ENCODE results near the gene CAPN7. TPM values are rescaled to one million over a fixed set of nuclear protein-coding genes. Genes with fewer than 3 reads are reported as not detected.
A peak's percentile ranks its signal among the peaks of the same experiment; 100 is the strongest.

The CAPN7 gene
- total RNA-seq, 3 donors from 2014 or later: 79.0 to 112 (median 91.4) TPM

DNA sequence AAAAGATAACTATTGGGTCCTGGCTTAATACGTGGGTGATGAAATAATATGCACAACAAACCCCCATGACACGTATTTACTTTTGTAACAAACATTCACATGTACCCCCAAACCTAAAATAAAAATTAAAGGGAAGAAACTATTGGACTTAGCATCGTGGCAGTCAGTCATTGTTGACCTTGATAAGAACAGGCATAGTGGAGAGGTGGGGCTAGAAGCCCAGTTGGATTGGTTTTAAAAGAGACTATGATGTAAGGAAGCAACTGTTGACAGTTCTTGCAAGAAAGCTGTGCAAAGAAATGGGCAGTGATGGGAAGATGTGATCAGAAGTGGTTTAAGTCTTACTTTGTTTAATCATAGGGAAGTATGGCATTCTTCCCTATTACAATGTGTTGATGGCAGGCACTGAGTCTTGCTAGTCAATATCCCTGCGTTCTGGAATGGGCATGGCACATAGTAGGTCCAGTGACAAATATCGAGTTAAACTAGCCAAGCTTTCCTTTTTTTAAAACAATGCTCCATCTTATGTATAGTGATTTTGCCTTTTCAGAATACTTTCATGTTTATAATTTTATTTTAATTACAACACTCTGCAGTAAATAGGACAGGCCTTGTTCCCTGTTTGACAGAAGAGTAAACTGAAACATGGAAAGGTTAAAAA, 37.9 kb downstream of the CAPN7 start:
- Histone ChIP-seq H3K27ac (no peak overlapping the region), H3K36me3 (peaks cover 11% of the 10 kb centered on the region), H3K4me3 (no peak overlapping the region), H3K9me3 (no peaks in the 10 kb centered on the region), H3K27me3 (no peaks in the 10 kb centered on the region), H3K4me1 (no peaks in the 10 kb centered on the region)
- no peak for DNase-seq (ENCODE audit: low spot score in 2 of 2)
- TF ChIP-seq, protein P1, sequence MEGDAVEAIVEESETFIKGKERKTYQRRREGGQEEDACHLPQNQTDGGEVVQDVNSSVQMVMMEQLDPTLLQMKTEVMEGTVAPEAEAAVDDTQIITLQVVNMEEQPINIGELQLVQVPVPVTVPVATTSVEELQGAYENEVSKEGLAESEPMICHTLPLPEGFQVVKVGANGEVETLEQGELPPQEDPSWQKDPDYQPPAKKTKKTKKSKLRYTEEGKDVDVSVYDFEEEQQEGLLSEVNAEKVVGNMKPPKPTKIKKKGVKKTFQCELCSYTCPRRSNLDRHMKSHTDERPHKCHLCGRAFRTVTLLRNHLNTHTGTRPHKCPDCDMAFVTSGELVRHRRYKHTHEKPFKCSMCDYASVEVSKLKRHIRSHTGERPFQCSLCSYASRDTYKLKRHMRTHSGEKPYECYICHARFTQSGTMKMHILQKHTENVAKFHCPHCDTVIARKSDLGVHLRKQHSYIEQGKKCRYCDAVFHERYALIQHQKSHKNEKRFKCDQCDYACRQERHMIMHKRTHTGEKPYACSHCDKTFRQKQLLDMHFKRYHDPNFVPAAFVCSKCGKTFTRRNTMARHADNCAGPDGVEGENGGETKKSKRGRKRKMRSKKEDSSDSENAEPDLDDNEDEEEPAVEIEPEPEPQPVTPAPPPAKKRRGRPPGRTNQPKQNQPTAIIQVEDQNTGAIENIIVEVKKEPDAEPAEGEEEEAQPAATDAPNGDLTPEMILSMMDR (IDR thresholded peaks at IDR 0.05): no peak
- TF ChIP-seq POLR2A (IDR thresholded peaks at IDR 0.05) (no peak), POLR2AphosphoS5 (IDR thresholded peaks at IDR 0.05) (no peak)
- intact Hi-C loops (cut with DNase I; ENCODE audit: low total_unique reads): no loop called here

DNA sequence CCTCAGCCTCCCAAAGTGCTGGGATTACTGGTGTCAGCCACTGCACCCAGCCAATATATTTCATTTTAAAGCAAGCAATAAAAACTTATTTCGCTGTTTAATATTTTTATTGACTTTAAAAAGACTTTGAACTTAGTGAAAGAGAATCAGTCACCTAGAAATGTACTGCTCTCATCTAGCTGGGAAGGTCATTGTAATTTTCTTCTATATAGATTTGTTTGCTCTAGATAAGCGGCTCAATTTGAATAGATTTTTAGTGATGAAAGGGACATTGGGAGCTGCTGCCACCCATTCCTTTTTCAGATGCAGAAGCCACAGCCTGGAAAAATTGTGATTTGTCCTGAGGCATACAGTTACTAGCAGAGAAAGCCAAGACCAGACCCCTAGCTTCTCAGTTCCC, 40.1 kb downstream of the CAPN7 start:
- Histone ChIP-seq H3K36me3 (peaks cover 16% of the 10 kb centered on the region), H3K9me3 (no peaks in the 10 kb centered on the region), H3K4me3 (no peak overlapping the region), H3K4me1 (no peaks in the 10 kb centered on the region), H3K27ac (no peak overlapping the region), H3K27me3 (no peaks in the 10 kb centered on the region)
- intact Hi-C loops (cut with DNase I; ENCODE audit: low total_unique reads): no loop called here
- no peak for TF ChIP-seq POLR2AphosphoS5 (IDR thresholded peaks at IDR 0.05)
- TF ChIP-seq POLR2A (IDR thresholded peaks at IDR 0.05): no peak
- TF ChIP-seq, protein P1 (IDR thresholded peaks at IDR 0.05): no peak
- no peak for DNase-seq (ENCODE audit: low spot score in 2 of 2)

DNA sequence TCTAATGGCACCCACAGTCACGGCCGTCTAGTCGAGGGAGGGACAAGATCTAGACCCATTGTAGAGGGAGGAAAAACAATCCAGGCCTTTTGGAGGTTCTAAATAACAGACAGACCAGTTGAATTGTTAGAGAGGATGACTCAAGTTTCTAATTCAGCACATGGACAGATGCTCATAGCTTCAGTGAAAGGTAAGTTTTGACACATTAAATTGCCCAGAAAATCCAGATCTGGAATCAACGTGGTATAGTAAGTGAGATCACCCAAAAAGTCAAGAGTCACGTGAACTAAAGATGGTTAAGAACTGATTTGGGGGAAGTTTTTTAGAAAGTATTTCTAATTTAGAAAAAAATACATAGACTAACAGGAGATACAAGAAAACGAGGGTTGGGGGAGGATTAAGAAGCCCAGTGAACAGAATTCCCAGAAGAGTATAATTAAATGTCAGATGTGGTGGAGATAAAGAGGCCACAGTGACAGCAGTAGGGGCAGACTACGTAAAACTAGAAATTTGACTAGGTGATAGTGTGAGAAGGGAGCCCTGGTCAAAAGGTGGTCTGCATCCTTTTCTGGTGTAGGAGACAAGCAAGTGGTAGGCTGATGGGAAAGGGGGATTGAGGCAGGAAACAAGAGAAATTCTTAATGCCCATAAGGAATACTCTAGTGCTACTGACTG, 47.1 kb downstream of the CAPN7 start:
- TF ChIP-seq POLR2AphosphoS5 (IDR thresholded peaks at IDR 0.05) (no peak), POLR2A (IDR thresholded peaks at IDR 0.05) (no peak)
- TF ChIP-seq, protein P1 (IDR thresholded peaks at IDR 0.05): no peak
- Histone ChIP-seq H3K9me3 (no peaks in the 10 kb centered on the region), H3K4me1 (peaks cover 0 to 3% of the 10 kb centered on the region in 2 donors), H3K27me3 (no peaks in the 10 kb centered on the region), H3K27ac (peak overlapping the region in 1 of 2 donors; percentile 6), H3K36me3 (peaks cover 5% of the 10 kb centered on the region), H3K4me3 (no peak overlapping the region)
- no peak for DNase-seq (ENCODE audit: low spot score in 2 of 2)
- intact Hi-C loops (cut with DNase I; ENCODE audit: low total_unique reads): no loop called here

DNA sequence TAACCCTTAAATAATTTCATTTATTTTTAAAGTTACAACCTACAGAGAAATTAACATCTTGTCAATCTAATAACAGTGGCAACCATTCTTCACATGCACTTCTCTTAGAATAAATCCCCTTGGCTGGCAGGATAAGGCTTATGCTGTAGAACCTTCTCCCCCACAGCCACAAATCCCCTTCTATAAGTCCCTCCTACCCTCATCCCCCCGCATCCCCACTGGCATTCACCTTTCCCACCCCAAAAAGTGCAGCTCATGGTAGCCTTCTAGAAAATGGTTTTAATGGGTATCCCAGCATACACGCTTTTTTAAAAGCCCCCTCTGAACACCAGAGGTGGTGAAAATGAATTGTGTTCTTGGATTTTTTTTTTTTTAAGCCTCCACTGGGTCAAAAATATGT, 49.2 kb downstream of the CAPN7 start:
- Histone ChIP-seq H3K27ac (no peak overlapping the region), H3K36me3 (no peaks in the 10 kb centered on the region), H3K4me3 (no peak overlapping the region), H3K27me3 (no peaks in the 10 kb centered on the region), H3K9me3 (no peaks in the 10 kb centered on the region), H3K4me1 (peaks cover 0 to 3% of the 10 kb centered on the region in 2 donors)
- TF ChIP-seq POLR2AphosphoS5 (IDR thresholded peaks at IDR 0.05) (no peak), POLR2A (IDR thresholded peaks at IDR 0.05) (no peak)
- TF ChIP-seq, protein P1 (IDR thresholded peaks at IDR 0.05): no peak
- no peak for DNase-seq (ENCODE audit: low spot score in 2 of 2)
- intact Hi-C loops (cut with DNase I; ENCODE audit: low total_unique reads): loop anchor here (5.0 kb wide), 1 partner anchor 742 kb away; no protein-coding TSS in a partner anchor

DNA sequence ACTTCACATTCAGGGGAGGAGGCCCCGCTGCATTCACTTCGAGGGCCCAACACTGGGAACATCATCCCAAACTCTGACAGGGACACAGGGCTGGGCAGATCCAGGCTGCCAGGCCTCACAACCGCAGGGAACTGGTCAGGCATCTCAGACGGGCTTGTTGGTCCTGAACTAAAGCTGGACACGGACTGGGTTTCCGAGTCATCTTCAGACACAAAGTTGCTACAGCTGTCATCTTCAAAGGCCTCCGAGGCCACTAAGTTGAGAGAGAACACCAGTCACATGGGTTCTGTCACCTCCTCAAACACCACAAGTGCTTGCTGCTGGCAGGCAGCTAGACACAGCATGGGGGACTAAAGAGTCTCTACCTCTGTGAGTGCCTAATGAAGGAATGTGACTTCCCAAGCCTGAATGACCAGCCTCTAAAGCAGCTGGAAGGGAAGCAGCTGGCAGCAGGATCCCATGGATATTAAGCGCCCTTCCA, 50.9 kb downstream of the CAPN7 start:
- Histone ChIP-seq H3K27me3 (no peaks in the 10 kb centered on the region), H3K27ac (peak overlapping the region in 1 of 2 donors; percentile 56), H3K9me3 (no peaks in the 10 kb centered on the region), H3K4me1 (peaks cover 0 to 3% of the 10 kb centered on the region in 2 donors), H3K36me3 (no peaks in the 10 kb centered on the region), H3K4me3 (no peak overlapping the region)
- DNase-seq (ENCODE audit: low spot score in 2 of 2): no peak
- TF ChIP-seq POLR2A (IDR thresholded peaks at IDR 0.05) (no peak), POLR2AphosphoS5 (IDR thresholded peaks at IDR 0.05) (no peak)
- TF ChIP-seq, protein P1 (IDR thresholded peaks at IDR 0.05): no peak
- intact Hi-C loops (cut with DNase I; ENCODE audit: low total_unique reads): loop anchor here (5.0 kb wide), 1 partner anchor 740 kb away; no protein-coding TSS in a partner anchor
